ENCODE measurements around the gene KRT23.
A peak's percentile ranks its signal among the peaks of the same experiment; 100 is the strongest.

The KRT23 gene

DNA sequence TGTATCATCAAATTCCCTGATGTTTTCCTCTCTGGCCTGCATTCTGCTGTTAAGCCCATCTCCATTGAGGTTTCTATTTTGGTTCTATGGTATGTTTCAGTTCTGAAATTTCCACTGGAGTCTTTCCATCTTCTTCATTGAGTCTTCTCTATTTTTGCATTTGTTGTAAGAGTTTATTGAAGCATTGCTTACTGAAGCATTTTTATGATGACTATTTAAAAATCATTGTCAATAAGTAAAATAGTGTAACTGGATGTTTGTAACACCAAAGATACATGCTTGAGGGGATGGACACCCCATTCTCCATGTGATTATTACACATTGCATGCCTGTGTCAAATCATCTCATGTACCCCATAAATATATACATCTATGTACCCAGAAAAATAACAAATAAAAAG, 38.1 kb upstream of the KRT23 start:
- no peak for DNase-seq (ENCODE audit: extremely low read depth, low read depth)
- TF ChIP-seq, protein P1, sequence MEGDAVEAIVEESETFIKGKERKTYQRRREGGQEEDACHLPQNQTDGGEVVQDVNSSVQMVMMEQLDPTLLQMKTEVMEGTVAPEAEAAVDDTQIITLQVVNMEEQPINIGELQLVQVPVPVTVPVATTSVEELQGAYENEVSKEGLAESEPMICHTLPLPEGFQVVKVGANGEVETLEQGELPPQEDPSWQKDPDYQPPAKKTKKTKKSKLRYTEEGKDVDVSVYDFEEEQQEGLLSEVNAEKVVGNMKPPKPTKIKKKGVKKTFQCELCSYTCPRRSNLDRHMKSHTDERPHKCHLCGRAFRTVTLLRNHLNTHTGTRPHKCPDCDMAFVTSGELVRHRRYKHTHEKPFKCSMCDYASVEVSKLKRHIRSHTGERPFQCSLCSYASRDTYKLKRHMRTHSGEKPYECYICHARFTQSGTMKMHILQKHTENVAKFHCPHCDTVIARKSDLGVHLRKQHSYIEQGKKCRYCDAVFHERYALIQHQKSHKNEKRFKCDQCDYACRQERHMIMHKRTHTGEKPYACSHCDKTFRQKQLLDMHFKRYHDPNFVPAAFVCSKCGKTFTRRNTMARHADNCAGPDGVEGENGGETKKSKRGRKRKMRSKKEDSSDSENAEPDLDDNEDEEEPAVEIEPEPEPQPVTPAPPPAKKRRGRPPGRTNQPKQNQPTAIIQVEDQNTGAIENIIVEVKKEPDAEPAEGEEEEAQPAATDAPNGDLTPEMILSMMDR (IDR thresholded peaks at IDR 0.05; ENCODE audit: low read depth, low read length), result no peak

DNA sequence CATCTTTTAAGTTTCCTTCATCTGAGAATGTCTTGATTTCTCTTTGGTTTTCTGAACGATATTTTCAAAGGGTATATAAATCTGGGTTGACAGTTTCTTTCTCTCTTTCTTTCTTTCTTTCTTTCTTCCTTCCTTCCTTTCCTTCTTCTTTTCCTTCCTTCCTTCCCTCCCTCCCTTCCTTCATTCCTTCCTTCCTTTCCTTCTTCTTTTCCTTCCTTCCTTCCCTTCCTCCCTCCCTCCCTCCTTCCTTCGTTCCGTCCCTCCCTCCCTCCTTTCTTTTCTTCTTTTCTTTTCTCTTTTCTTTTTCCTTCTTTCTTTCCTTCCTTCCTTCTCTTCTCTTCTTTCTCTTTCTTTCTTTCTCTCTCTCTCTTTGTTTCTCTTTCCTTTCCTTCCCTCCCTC, 36.9 kb upstream of the KRT23 start:
- DNase-seq (ENCODE audit: extremely low read depth, low read depth), result no peak
- TF ChIP-seq, protein P1 (IDR thresholded peaks at IDR 0.05; ENCODE audit: low read depth, low read length), result no peak

DNA sequence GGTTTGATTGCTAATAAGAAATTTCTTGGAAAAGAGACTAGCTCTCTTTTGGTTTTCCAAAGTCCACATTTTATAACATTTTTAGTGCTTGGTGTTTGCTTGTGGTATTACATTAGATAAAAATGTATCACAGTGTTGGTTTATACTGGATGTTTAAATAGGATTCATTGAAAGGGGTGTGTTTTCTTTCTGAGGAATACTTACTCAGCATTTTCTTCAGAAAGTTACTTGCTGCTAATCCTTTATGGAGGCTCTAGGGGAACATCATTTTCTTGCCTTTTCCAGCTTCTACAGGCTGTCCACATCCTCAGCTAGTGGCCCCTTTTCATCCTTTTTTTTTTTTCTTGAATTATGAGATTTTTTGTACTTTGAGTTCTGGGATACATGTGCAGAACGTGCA, 30.1 kb upstream of the KRT23 start:
- DNase-seq (ENCODE audit: extremely low read depth, low read depth), result no peak
- TF ChIP-seq, protein P1 (IDR thresholded peaks at IDR 0.05; ENCODE audit: low read depth, low read length), result no peak

DNA sequence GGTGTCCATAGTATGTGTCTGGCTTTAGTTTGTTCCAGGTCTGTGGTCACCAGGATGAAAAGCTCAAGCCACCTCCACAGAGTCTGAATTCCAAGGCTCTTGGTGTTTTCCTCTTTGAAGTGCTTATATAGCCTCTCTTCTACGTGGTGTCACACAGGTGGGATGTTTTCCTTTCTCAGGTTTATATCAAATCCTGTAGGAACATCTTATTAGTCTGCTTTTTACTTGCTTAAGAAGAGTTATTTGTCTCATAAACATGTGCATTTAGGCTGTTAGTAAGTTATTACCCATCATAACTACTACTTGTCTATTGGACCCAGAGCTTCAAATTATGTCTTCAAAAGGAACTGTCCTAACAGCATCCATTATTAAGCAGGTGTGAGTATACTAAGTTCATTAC, 29.4 kb upstream of the KRT23 start, which contains the start of gene KRT39:
KRT39 (minus strand) TSS at position 101 of the 400 bp plus-strand sequence; CDS start at position 9, 92 bp downstream.
- no peak for DNase-seq (ENCODE audit: extremely low read depth, low read depth)
- TF ChIP-seq, protein P1 (IDR thresholded peaks at IDR 0.05; ENCODE audit: low read depth, low read length), result no peak

DNA sequence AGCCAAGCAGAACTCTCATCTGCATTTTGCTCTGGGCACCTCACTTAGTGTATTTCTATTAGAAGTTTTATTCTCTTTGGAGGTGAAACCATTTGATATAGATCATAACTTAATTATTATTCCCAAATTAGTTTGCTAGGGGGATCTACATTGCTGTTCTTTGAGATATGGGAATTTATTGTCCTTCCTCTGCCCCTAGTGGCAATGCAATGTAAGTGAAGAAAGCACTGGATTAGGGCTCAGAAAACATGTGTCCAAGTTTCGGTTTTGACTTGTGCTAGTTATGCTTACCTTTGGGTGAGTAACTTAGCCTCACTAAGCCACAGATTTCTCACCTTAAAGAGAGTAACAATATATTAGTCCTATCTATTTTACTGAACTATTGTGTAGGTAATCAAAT, 26.4 kb upstream of the KRT23 start:
- TF ChIP-seq, protein P1 (IDR thresholded peaks at IDR 0.05; ENCODE audit: low read depth, low read length), result peak; percentile 48
- DNase-seq (ENCODE audit: extremely low read depth, low read depth), result no peak

DNA sequence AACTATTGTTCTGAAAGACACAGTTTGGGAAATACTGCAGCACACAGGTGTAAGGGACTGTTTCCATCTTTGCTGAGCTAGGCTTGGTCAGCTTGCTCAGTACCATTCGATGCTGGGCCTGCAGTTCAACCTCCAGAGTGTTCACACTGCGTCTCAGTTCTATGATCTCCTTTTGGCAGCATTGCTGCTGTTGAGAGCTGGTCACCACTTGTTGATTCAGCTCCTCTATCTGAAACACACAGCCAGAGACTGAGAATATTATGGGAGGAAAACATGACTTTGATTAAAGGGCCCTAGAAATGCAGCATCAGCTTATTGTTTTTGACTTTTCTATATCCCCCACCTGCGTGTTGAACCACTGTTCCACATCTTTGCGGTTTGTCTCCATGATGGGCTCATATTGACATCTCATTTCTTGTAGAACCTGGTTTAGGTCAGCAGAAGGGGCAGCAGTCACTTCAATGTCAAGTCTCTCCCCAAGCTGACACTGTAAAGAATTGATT, 24.7 kb upstream of the KRT23 start:
- TF ChIP-seq, protein P1 (IDR thresholded peaks at IDR 0.05; ENCODE audit: low read depth, low read length), result no peak

DNA sequence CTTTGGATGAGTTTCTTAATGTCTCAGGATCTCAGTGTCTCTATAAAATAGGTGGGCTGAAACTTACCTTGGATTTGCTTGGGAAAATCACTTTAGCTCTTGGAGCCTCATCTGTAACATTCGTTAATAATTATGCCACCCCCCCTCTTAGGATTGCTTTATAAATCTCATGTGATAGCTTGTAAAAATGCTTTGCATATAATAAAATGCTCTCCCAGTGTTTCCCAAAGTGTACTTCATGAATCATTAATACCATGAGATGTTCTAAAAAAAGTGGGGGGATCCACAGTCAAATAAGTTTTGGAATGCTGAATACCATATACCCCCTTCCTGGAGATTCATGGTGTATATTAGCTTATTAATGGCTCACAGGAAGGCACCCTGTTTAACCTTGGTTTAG, 24.1 kb upstream of the KRT23 start:
- TF ChIP-seq, protein P1 (IDR thresholded peaks at IDR 0.05; ENCODE audit: low read depth, low read length), result no peak
- DNase-seq (ENCODE audit: extremely low read depth, low read depth), result no peak

More for the DNA sequence above, 24.7 kb upstream of the KRT23 start:
- no peak for DNase-seq (ENCODE audit: extremely low read depth, low read depth)
